K562 (cell line): Measurements from ENCODE around the gene H2AZ2. TPM values are rescaled to one million over a fixed set of nuclear protein-coding genes. Genes with fewer than 3 reads are reported as not detected.

Experiments used
- ATAC-seq: fragments of 200-7000 bp; cut with Tn5 transposase; 3 replicates; pipeline ENCODE4 v1.9.1; 2020; ENCODE audit warnings: moderate library complexity
- BruUV-seq: library from RNA; stranded (reverse); fragments of 400-500 nt; replicated peaks from 2 replicates; lab custom pipeline; 2021; lab: Mats Ljungman, UMichigan
- CTCF ChIA-PET: fragments of 300-600 bp; formaldehyde crosslinking; extraction: SDS; loops from one replicate; lab custom pipeline; 2021; ENCODE audit warnings: low intra/inter-chr PET ratio; lab: Yijun Ruan, JAX
- POLR2A ChIA-PET: fragments of 300-600, 350-650 bp; sonication (Branson Sonifier 250); formaldehyde crosslinking; extraction: SDS; loops from one replicate; lab custom pipeline; 2021; ENCODE audit warnings: antibody characterized with exemption, inconsistent platforms; lab: Yijun Ruan, JAX
- DNase-seq, 4 experiments: peaks; one replicate each; pipeline versions ENCODE4 v3.0.0 to v3.0.0-alpha.2; 2011 to 2018; ENCODE audit warnings: low spot score in 3 of 4, mixed read lengths in 3 of 4; ENCODE audit errors: extremely low read depth in 1 of 4
- FAIRE-seq: peaks from 2 replicates; lab custom pipeline; 2011; peaks lifted over from hg19 to GRCh38; lab: Jason Lieb, UNC
- H2AFZ ChIP-seq: 2 replicates; pipeline ENCODE4 v1.6.0; 2011; ENCODE audit warnings: low read depth, low read length, control low read depth, inconsistent platforms
- H3K27ac ChIP-seq: fragments of 200-600 bp; 3 replicates; pipeline ENCODE4 v1.8.0; 2011; ENCODE audit warnings: low read depth, mild to moderate bottlenecking, control low read depth, inconsistent platforms, low read length, moderate library complexity, mixed read lengths; ENCODE audit errors: extremely low read depth
- H3K27me3 ChIP-seq, 2 experiments: fragments of 300-600 bp in 1 of 2; 2 replicates in 1 of 2; 3 replicates in 1 of 2; pipeline versions ENCODE4 v1.6.0 to v1.8.0; 2011; ENCODE audit warnings: inconsistent platforms in 2 of 2, low read length in 2 of 2, mild to moderate bottlenecking in 1 of 2, mixed read lengths in 1 of 2, moderate library complexity in 1 of 2; ENCODE audit not compliant: control insufficient read depth in 2 of 2, insufficient read depth in 2 of 2
- H3K36me3 ChIP-seq: fragments of 300-600 bp; 3 replicates; pipeline ENCODE4 v1.8.0; 2011; ENCODE audit warnings: mild to moderate bottlenecking, low read length, inconsistent platforms; ENCODE audit not compliant: control insufficient read depth, insufficient read depth
- H3K4me1 ChIP-seq, 2 experiments: fragments of 200-600 bp in 1 of 2; replicated peaks in 1 of 2; 2 replicates in 1 of 2; 3 replicates in 1 of 2; pipeline versions ENCODE4 v1.5.1 to v1.8.0; 2011; ENCODE audit warnings: inconsistent platforms in 2 of 2, low read length in 2 of 2, mild to moderate bottlenecking in 1 of 2, mixed read lengths in 1 of 2, moderate library complexity in 1 of 2; ENCODE audit not compliant: control insufficient read depth in 2 of 2, insufficient read depth in 2 of 2
- H3K4me2 ChIP-seq: 2 replicates; pipeline ENCODE4 v1.6.1; 2011; ENCODE audit warnings: low read length, control low read depth, inconsistent platforms, mixed read lengths; ENCODE audit not compliant: insufficient read depth
- H3K4me3 ChIP-seq: fragments of 200-600 bp; sonication (generic), shearing (Covaris generic); 2 replicates; pipeline ENCODE4 v1.5.1; 2016; ENCODE audit warnings: control low read depth, inconsistent platforms
- H3K79me2 ChIP-seq: fragments of 200-600 bp; 3 replicates; pipeline ENCODE4 v1.8.0; 2011; ENCODE audit warnings: low read length, inconsistent platforms; ENCODE audit not compliant: control insufficient read depth, insufficient read depth
- H3K9ac ChIP-seq, 2 experiments: 2 replicates each; pipeline versions ENCODE4 v1.6.0 to v1.6.1; 2011; ENCODE audit warnings: low read depth in 2 of 2, low read length in 2 of 2, control low read depth in 1 of 2, inconsistent platforms in 1 of 2, mild to moderate bottlenecking in 1 of 2, mixed read lengths in 1 of 2; ENCODE audit not compliant: insufficient read depth in 1 of 2
- H3K9me1 ChIP-seq: one replicate; pipeline ENCODE4 v1.6.0; 2011; ENCODE audit warnings: inconsistent platforms, mild to moderate bottlenecking, low read length, moderate library complexity; ENCODE audit not compliant: control insufficient read depth, insufficient read depth
- H3K9me3 ChIP-seq: replicated peaks from 2 replicates; pipeline ENCODE4 v1.5.1; 2011; ENCODE audit warnings: low read depth, low read length, inconsistent platforms; ENCODE audit not compliant: control insufficient read depth, insufficient read depth
- H4K20me1 ChIP-seq: replicated peaks from 2 replicates; pipeline ENCODE4 v1.6.1; 2011; ENCODE audit warnings: low read length, inconsistent platforms, mixed read lengths; ENCODE audit not compliant: control insufficient read depth, insufficient read depth
- DIDO1 ChIP-seq: fragments of 450-650 bp; IDR thresholded peaks from 2 replicates; pipeline ENCODE4 v1.6.1; 2016; ENCODE audit warnings: low read depth, missing biosample characterization, missing genetic modification characterization
- ETV1 ChIP-seq: fragments of 450-650 bp; conservative IDR thresholded peaks from 2 replicates; pipeline ENCODE4 v1.6.1; 2016; ENCODE audit warnings: missing genetic modification characterization, control low read depth, low read depth, missing compliant biosample characterization
- GATA2 ChIP-seq: sonication (generic); formaldehyde crosslinking; IDR thresholded peaks from 2 replicates; pipeline ENCODE4 v1.4.0; 2020; ENCODE audit warnings: mild to moderate bottlenecking, missing genetic modification reagents
- JUND ChIP-seq, 2 experiments: IDR thresholded peaks; 2 replicates in 1 of 2; 3 replicates in 1 of 2; pipeline ENCODE4 v1.6.1; 2011; ENCODE audit warnings: borderline replicate concordance in 2 of 2, low read depth in 2 of 2, low read length in 2 of 2, improper control_type of control experiment in 1 of 2, missing biosample characterization in 1 of 2, missing genetic modification characterization in 1 of 2, missing genetic modification reagents in 1 of 2
- MCM3 ChIP-seq: fragments of 450-650 bp; IDR thresholded peaks from 2 replicates; pipeline ENCODE4 v1.6.1; 2016
- NCOR1 ChIP-seq: fragments of 450-650 bp; IDR thresholded peaks from 2 replicates; pipeline ENCODE4 v1.6.1; 2016; ENCODE audit warnings: mild to moderate bottlenecking, moderate library complexity
- OTX1 ChIP-seq: fragments of 450-650 bp; formaldehyde crosslinking; IDR thresholded peaks from 2 replicates; pipeline ENCODE4 v1.4.0; 2022; ENCODE audit warnings: mild to moderate bottlenecking
- POLR2H ChIP-seq: IDR thresholded peaks from 2 replicates; pipeline ENCODE4 v1.6.1; 2016; ENCODE audit warnings: missing genetic modification characterization, low read depth, mild to moderate bottlenecking, control low read depth, missing compliant biosample characterization, moderate library complexity
- RAD21 ChIP-seq, 2 experiments: fragments of 250-450 bp in 1 of 2; fragments of 450-650 bp in 1 of 2; sonication (Bioruptor Pico) in 1 of 2; formaldehyde crosslinking in 1 of 2; IDR thresholded peaks in 1 of 2; conservative IDR thresholded peaks in 1 of 2; 2 replicates each; pipeline versions ENCODE4 v1.4.0 to v1.8.0; 2020 to 2022; ENCODE audit warnings: mild to moderate bottlenecking in 2 of 2, moderate library complexity in 1 of 2
- RBM14 ChIP-seq: fragments of 200-400 bp; formaldehyde crosslinking; IDR thresholded peaks from 2 replicates; pipeline ENCODE4 v1.6.1; 2018; ENCODE audit warnings: low read depth, mild to moderate bottlenecking, low read length, moderate library complexity, borderline replicate concordance; ENCODE audit not compliant: insufficient read depth
- RUNX1 ChIP-seq: sonication (generic); IDR thresholded peaks from 2 replicates; pipeline ENCODE4 v1.6.1; 2016; ENCODE audit warnings: antibody characterized with exemption, low read depth
- SMAD4 ChIP-seq: fragments of 250-450 bp; sonication (Bioruptor Pico); conservative IDR thresholded peaks from 2 replicates; pipeline ENCODE4 v1.8.0; 2021; ENCODE audit warnings: inconsistent platforms, mild to moderate bottlenecking, moderate library complexity
- SMARCE1 ChIP-seq: fragments of 450-650 bp; IDR thresholded peaks from 2 replicates; pipeline ENCODE4 v1.7.1; 2016; ENCODE audit warnings: mild to moderate bottlenecking
- SOX6 ChIP-seq: fragments of 450-650 bp; IDR thresholded peaks from 2 replicates; pipeline ENCODE4 v1.6.1; 2014; ENCODE audit warnings: mild to moderate bottlenecking
- TAL1 ChIP-seq: fragments of 450-650 bp; IDR thresholded peaks from 2 replicates; pipeline ENCODE4 v1.6.1; 2016; ENCODE audit warnings: mild to moderate bottlenecking
- TEAD1 ChIP-seq, 2 experiments: fragments of 450-650 bp in 1 of 2; sonication (generic) in 1 of 2; formaldehyde crosslinking; IDR thresholded peaks; 2 replicates each; pipeline versions ENCODE4 v1.4.0 to v1.8.0; 2020 to 2022; ENCODE audit warnings: mild to moderate bottlenecking in 2 of 2, missing genetic modification reagents in 1 of 2
- TEAD4 ChIP-seq, 2 experiments: sonication (generic) in 1 of 2; formaldehyde crosslinking in 1 of 2; IDR thresholded peaks; 2 replicates each; pipeline versions ENCODE4 v1.6.1 to v1.8.0; 2012 to 2022; ENCODE audit warnings: borderline replicate concordance in 1 of 2, inconsistent platforms in 1 of 2, low read length in 1 of 2, mild to moderate bottlenecking in 1 of 2, missing genetic modification reagents in 1 of 2
- TGIF2 ChIP-seq: sonication (generic); formaldehyde crosslinking; IDR thresholded peaks from 2 replicates; pipeline ENCODE4 v1.8.1; 2022; ENCODE audit warnings: mild to moderate bottlenecking, missing genetic modification reagents, moderate library complexity
- ZNF311 ChIP-seq: fragments of 250-450 bp; sonication (Bioruptor Pico); IDR thresholded peaks from 2 replicates; pipeline ENCODE4 v1.4.0; 2020; ENCODE audit warnings: mild to moderate bottlenecking, moderate library complexity
- ZNF384 ChIP-seq: IDR thresholded peaks from 2 replicates; pipeline ENCODE4 v1.6.1; 2012; ENCODE audit warnings: low read depth, low read length, improper control_type of control experiment
- WGBS: fragments of 100-300 bp; shearing (Covaris generic); methylation state at CpG from one replicate; pipeline ENCODE4 v1.1.6; 2016; ENCODE audit warnings: low coverage, mixed read lengths; ENCODE audit not compliant: insufficient coverage; ENCODE audit errors: missing lambda C conversion rate; 5-methylcytosine and 5-hydroxymethylcytosine counted together
- in situ Hi-C: fragments of 300-500 bp; cut with MboI; formaldehyde crosslinking; loops from 4 replicates; pipeline ENCODE4 v1.15.0; 2018; ENCODE audit warnings: inconsistent platforms, mixed read lengths
- intact Hi-C: fragments of 100-400 bp; cut with micrococcal nuclease; formaldehyde crosslinking; loops from 2 replicates; pipeline ENCODE4 v1.14.2; 2022
- polyA plus RNA-seq, 8 experiments: library from polyadenylated mRNA; depleted of rRNA in 4 of 8; stranded (reverse) in 5 of 8; unstranded in 3 of 8; fragments of >200 nt; fragmentation: Nextera tagmentation in 2 of 8; fragmentation: Illumina TruSeq in 1 of 8; extraction: Ambion mirVana in 2 of 8; extraction: Trizol in 1 of 8; gene quantifications; 2 replicates each; pipeline versions ENCODE4 v1.2.1 to v1.2.3, GENCODE V29; 2011 to 2014; ENCODE audit warnings: inconsistent platforms in 1 of 8, missing spikeins in 1 of 8
- total RNA-seq, 7 experiments: library from RNA; depleted of rRNA in 6 of 7; stranded (reverse); fragments of >200 nt in 6 of 7; fragmentation: Illumina TruSeq in 2 of 7; extraction: Trizol in 2 of 7; gene quantifications; 2 replicates each; pipeline versions ENCODE4 v1.2.1 to v1.2.3, GENCODE V29; 2011 to 2021; ENCODE audit warnings: low replicate concordance in 1 of 7
- TF ChIP-seq, protein P1 (sequence below): fragments of 450-650 bp; formaldehyde crosslinking; IDR thresholded peaks from 2 replicates; pipeline ENCODE4 v1.4.0; 2020; ENCODE audit warnings: mild to moderate bottlenecking, moderate library complexity

Gene H2AZ2
- total and polyA plus RNA-seq, 9 of the 15 experiments (the other 6 are each of a cell fraction or from before 2014, with no cell fraction given), result 105 to 382 (median 286) TPM

DNA sequence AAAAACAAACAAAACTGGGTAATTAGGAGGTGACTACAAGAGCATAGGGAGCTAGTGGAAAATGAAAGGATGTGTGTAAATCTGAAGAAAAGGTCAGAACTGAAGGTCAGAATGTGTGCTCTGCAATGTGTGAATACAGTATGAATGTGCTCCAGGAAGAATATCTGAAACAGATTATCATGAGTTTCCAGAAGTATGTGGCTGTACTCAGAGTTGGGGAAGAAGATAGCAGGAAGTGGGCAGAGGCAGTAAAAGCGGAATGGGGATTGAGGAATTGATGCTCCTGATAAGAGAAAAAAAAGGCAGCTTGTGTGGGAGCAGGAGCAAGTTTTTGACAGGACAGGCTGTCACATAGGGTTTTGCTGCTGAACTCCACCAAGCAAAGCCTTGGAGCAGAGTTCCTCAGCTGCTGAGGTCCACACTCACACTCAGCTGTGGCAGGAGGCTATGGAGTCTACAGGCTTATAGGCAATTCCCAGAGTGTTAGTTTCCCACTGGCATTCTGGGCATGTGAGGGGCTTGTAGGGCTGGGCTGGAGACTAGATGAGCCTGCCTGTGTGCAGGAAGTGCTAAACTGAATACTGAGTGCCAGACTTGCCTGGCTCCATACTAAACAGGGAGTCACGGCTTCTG lies 22.9 kb downstream of the H2AZ2 start:
- Histone ChIP-seq H3K4me1 (peaks cover 4 to 19% of the 10 kb centered on the region in 2 experiments; a peak in 4 of 5 replicates), H3K4me2 (no peak overlapping the region), H3K27me3 (no peaks in the 10 kb centered on the region), H3K36me3 (peaks cover 50% of the 10 kb centered on the region), H3K9me1 (peaks cover 3% of the 10 kb centered on the region), H4K20me1 (0 out of 2 replicates have a peak, but pooled peaks cover 5% of the 10 kb centered on the region), H3K9me3 (no peaks in the 10 kb centered on the region), H3K79me2 (no peaks in the 10 kb centered on the region), H2AFZ (no peak overlapping the region), H3K4me3 (no peak overlapping the region), H3K9ac (peak overlapping the region in 1 of 2 experiments; percentile 56; a peak in 1 of 4 replicates), H3K27ac (no peak overlapping the region)
- in situ Hi-C loops (no loop called here), intact Hi-C loops (no loop called here)
- 51% methylated on average over 2 of the region's 2 CpGs for WGBS
- FAIRE-seq (no peak), ATAC-seq (peak; percentile 54), DNase-seq (no peak)
- no TSS peak for BruUV-seq
- ChIA-PET POLR2A (interaction anchor here (0.6 to 3.6 kb wide), 10 partner anchors 8 to 183 kb away, joined by 3 to 15 read pairs (median 4); no protein-coding TSS in a partner anchor), CTCF (no interaction called here)
- TF ChIP-seq SMAD4 (CRISPR knock-in tag) (0 out of 2 replicates have a peak, but pooled peaks have one; percentile 24), TGIF2 (CRISPR knock-in tag) (no peak), TEAD4 (IDR thresholded peaks at IDR 0.05; ENCODE audit: low read length) (peak; percentile 76; the same call in 1 of the 2 replicates), TEAD4 (CRISPR knock-in tag; IDR thresholded peaks at IDR 0.05; ENCODE audit: borderline replicate concordance) (no peak), ZNF311 (CRISPR knock-in tag) (no peak), GATA2 (CRISPR knock-in tag) (peak; percentile 76), JUND (IDR thresholded peaks at IDR 0.05; ENCODE audit: borderline replicate concordance, low read depth, low read length) (no peak; the same call in 1 of the 2 replicates), JUND (tag; IDR thresholded peaks at IDR 0.05; ENCODE audit: borderline replicate concordance, low read depth, low read length) (peak; percentile 31; the same call in 1 of the 3 replicates), POLR2H (tag) (peak; percentile 41; the same call in 1 of the 2 replicates), RUNX1 (no peak), NCOR1 (0 out of 2 replicates have a peak, but pooled peaks have one; percentile 34), TEAD1 (CRISPR knock-in tag; IDR thresholded peaks at IDR 0.05) (peak in 1 of 2 experiments; percentile 40; a peak in 1 of 4 replicates), OTX1 (CRISPR knock-in tag) (peak; percentile 23; the same call in 1 of the 2 replicates), ZNF384 (peak; percentile 78), SMARCE1 (peak; percentile 71; the same call in 1 of the 2 replicates), RAD21 (CRISPR knock-in tag; conservative IDR thresholded peaks at IDR 0.05 in 1 of 2, IDR thresholded peaks at IDR 0.05 in 1 of 2) (0 out of 4 replicates have a peak, but pooled peaks have one; percentile 7 to 17), MCM3 (no peak), TAL1 (peak; percentile 43; the same call in 1 of the 2 replicates), DIDO1 (tag) (0 out of 2 replicates have a peak, but pooled peaks have one; percentile 12), ETV1 (peak; percentile 62), SOX6 (peak; percentile 26; the same call in 1 of the 2 replicates), RBM14 (no peak)
- TF ChIP-seq, protein P1, sequence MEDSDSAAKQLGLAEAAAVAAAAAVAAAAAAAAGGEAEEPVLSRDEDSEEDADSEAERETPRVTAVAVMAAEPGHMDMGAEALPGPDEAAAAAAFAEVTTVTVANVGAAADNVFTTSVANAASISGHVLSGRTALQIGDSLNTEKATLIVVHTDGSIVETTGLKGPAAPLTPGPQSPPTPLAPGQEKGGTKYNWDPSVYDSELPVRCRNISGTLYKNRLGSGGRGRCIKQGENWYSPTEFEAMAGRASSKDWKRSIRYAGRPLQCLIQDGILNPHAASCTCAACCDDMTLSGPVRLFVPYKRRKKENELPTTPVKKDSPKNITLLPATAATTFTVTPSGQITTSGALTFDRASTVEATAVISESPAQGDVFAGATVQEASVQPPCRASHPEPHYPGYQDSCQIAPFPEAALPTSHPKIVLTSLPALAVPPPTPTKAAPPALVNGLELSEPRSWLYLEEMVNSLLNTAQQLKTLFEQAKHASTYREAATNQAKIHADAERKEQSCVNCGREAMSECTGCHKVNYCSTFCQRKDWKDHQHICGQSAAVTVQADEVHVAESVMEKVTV (CRISPR knock-in tag), result 0 out of 2 replicates have a peak, but pooled peaks have one; percentile 6
